Measurements from ENCODE around the gene S100A2. TPM values are rescaled to one million over a fixed set of nuclear protein-coding genes. Genes with fewer than 3 reads are reported as not detected.
"Not testable (repeated sequence)": the region's sequence is repeated elsewhere in the genome, so short reads cannot be mapped to it uniquely, and the experiment has no call there.

Gene S100A2
- total RNA-seq, 4 donors from 2014 or later: 2.3 to 12.6 (median 4.2) TPM; not detected in 1

- WGBS, 2 donors: 10 to 11% methylated on average over 14 to 25 of the region's 25 CpGs
- Histone ChIP-seq H3K27ac (peak overlapping the region; percentile 59 to 99 (median 91)), H3K9me3 (no peaks in the 10 kb centered on the region), H3K27me3 (no peaks in the 10 kb centered on the region), H3K4me1 (peaks cover 0 to 66% (median 43%) of the 10 kb centered on the region in 4 donors), H3K36me3 (no peaks in the 10 kb centered on the region), H3K4me3 (peak overlapping the region in 3 of 4 donors; percentile 10 to 23 (median 20))
- TF ChIP-seq EP300 (IDR thresholded peaks at IDR 0.05): peak; percentile 32 to 75
- TF ChIP-seq CTCF (IDR thresholded peaks at IDR 0.05): peak; percentile 98 to 99 (median 99)
- TF ChIP-seq POLR2A (IDR thresholded peaks at IDR 0.05): peak in 1 of 2 donors; percentile 15
- DNase-seq (ENCODE audit: low spot score in 2 of 2): peak; percentile 86 to 94
Measured at GRCh38 chr1:153568367-153569099, 2.9 kb upstream of the S100A2 start.

GRCh38 chr1:153567621-153568366, 2.1 kb upstream of the S100A2 start:
- no peak for TF ChIP-seq CTCF (IDR thresholded peaks at IDR 0.05)
- no peak for TF ChIP-seq POLR2A (IDR thresholded peaks at IDR 0.05)
- TF ChIP-seq EP300 (IDR thresholded peaks at IDR 0.05): no peak
- Histone ChIP-seq H3K27ac (peak overlapping the region; percentile 59 to 99 (median 91)), H3K4me1 (peaks cover 0 to 59% (median 39%) of the 10 kb centered on the region in 4 donors), H3K4me3 (peak overlapping the region in 3 of 4 donors; percentile 10 to 23 (median 20)), H3K36me3 (no peaks in the 10 kb centered on the region), H3K27me3 (no peaks in the 10 kb centered on the region), H3K9me3 (no peaks in the 10 kb centered on the region)
- no peak for DNase-seq (ENCODE audit: low spot score in 2 of 2)
- WGBS, 2 donors: 66 to 70% methylated on average over 22 of the region's 22 CpGs

- H3K4me3 ChIP-seq: no peak overlapping the region
Measured at GRCh38 chr1:153566414-153567371, 1.0 kb upstream of the S100A2 start.

GRCh38 chr1:153563991-153564390, 1.7 kb downstream of the S100A2 start:
- Histone ChIP-seq H3K27ac (peak overlapping the region in 3 of 4 donors; percentile 0 to 99 (median 96)), H3K9me3 (no peaks in the 10 kb centered on the region), H3K4me1 (peaks cover 0 to 47% (median 34%) of the 10 kb centered on the region in 4 donors), H3K4me3 (no peak overlapping the region), H3K27me3 (no peaks in the 10 kb centered on the region), H3K36me3 (no peaks in the 10 kb centered on the region)
- no peak for TF ChIP-seq EP300 (IDR thresholded peaks at IDR 0.05)
- WGBS, 2 donors: 95 to 96% methylated on average over 7 of the region's 7 CpGs
- no peak for DNase-seq (ENCODE audit: low spot score in 2 of 2)

More at GRCh38 chr1:153566414-153567371, 1.0 kb upstream of the S100A2 start:
- H3K27me3 ChIP-seq: no peaks in the 10 kb centered on the region
- peak; percentile 88 to 93 for DNase-seq (ENCODE audit: low spot score in 2 of 2)
- peak in 1 of 5 experiments; percentile 36 for TF ChIP-seq CTCF (IDR thresholded peaks at IDR 0.05)
- peak in 1 of 2 donors; percentile 38 for TF ChIP-seq POLR2A (IDR thresholded peaks at IDR 0.05)
- TF ChIP-seq EP300 (IDR thresholded peaks at IDR 0.05): peak; percentile 66 to 90
- 32 to 41% methylated on average over 15 to 16 of the region's 16 CpGs for WGBS, 2 donors
- H3K4me1 ChIP-seq: peaks cover 0 to 48% (median 35%) of the 10 kb centered on the region in 4 donors
- H3K36me3 ChIP-seq: no peaks in the 10 kb centered on the region
- peak overlapping the region; percentile 59 to 99 (median 91) for H3K27ac ChIP-seq
- no peaks in the 10 kb centered on the region for H3K9me3 ChIP-seq

- Histone ChIP-seq H3K9me3 (no peaks in the 10 kb centered on the region), H3K4me3 (no peak overlapping the region), H3K27me3 (no peaks in the 10 kb centered on the region), H3K27ac (no peak overlapping the region), H3K4me1 (peaks cover 0 to 42% (median 33%) of the 10 kb centered on the region in 4 donors), H3K36me3 (no peaks in the 10 kb centered on the region)
- TF ChIP-seq EP300 (IDR thresholded peaks at IDR 0.05) (no peak), CTCF (IDR thresholded peaks at IDR 0.05) (no peak), POLR2A (IDR thresholded peaks at IDR 0.05) (no peak)
- WGBS, 2 donors: 65 to 81% methylated on average over 5 to 6 of the region's 6 CpGs
- DNase-seq (ENCODE audit: low spot score in 2 of 2): no peak
Measured at GRCh38 chr1:153563483-153563901, 2.2 kb downstream of the S100A2 start.

- H3K36me3 ChIP-seq; H3K27ac ChIP-seq; DNase-seq (ENCODE audit: low spot score in 2 of 2); H3K9me3 ChIP-seq; H3K27me3 ChIP-seq; H3K4me3 ChIP-seq: not testable (repeated sequence)
- peaks cover 0 to 27% (median 18%) of the 10 kb centered on the region in 4 donors for H3K4me1 ChIP-seq
- WGBS, 2 donors: 94 to 96% methylated on average over 3 of the region's 3 CpGs
Measured at GRCh38 chr1:153562021-153562420, 3.6 kb downstream of the S100A2 start.

Measured in tibial nerve (tissue), 4 donors.